Adrenal gland (tissue), 5 donors: Measurements from ENCODE around the gene MORF4L2.

Source experiments
- POLR2A ChIP-seq, 2 donors: fragments of 450-650 bp; IDR thresholded peaks; one replicate each; pipeline ENCODE4 v1.6.1; 2017; ENCODE audit warnings: antibody characterized with exemption in 2 of 2, mild to moderate bottlenecking in 2 of 2, moderate library complexity in 1 of 2
- TF ChIP-seq, protein P1 (sequence below), 6 experiments: fragments of 450-650 bp in 4 of 6; fragments of 200-600 bp in 2 of 6; sonication (generic) in 1 of 6; IDR thresholded peaks; 1 replicate in 5 of 6; 2 replicates in 1 of 6; pipeline versions ENCODE4 v1.5.1 to v1.8.0; 2016 to 2021; ENCODE audit warnings: antibody characterized with exemption in 6 of 6, mild to moderate bottlenecking in 2 of 6, moderate library complexity in 1 of 6
- donor health status: DM: no; HTN: no; CAD: no.

- TF ChIP-seq, protein P1, sequence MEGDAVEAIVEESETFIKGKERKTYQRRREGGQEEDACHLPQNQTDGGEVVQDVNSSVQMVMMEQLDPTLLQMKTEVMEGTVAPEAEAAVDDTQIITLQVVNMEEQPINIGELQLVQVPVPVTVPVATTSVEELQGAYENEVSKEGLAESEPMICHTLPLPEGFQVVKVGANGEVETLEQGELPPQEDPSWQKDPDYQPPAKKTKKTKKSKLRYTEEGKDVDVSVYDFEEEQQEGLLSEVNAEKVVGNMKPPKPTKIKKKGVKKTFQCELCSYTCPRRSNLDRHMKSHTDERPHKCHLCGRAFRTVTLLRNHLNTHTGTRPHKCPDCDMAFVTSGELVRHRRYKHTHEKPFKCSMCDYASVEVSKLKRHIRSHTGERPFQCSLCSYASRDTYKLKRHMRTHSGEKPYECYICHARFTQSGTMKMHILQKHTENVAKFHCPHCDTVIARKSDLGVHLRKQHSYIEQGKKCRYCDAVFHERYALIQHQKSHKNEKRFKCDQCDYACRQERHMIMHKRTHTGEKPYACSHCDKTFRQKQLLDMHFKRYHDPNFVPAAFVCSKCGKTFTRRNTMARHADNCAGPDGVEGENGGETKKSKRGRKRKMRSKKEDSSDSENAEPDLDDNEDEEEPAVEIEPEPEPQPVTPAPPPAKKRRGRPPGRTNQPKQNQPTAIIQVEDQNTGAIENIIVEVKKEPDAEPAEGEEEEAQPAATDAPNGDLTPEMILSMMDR (IDR thresholded peaks at IDR 0.05): no peak
- TF ChIP-seq POLR2A (IDR thresholded peaks at IDR 0.05): no peak
These were observed 30.5 kb upstream of the MORF4L2 start for GRCh38 chrX:103716962-103717361.
